Measurements from ENCODE around the gene KIF16B. TPM values are rescaled to one million over a fixed set of nuclear protein-coding genes. Genes with fewer than 3 reads are reported as not detected.
"Not testable (repeated sequence)": the region's sequence is repeated elsewhere in the genome, so short reads cannot be mapped to it uniquely, and the experiment has no call there.

KIF16B gene
- total and polyA plus RNA-seq, 7 donors, result 18.9 to 49.7 (median 22.4) TPM

DNA sequence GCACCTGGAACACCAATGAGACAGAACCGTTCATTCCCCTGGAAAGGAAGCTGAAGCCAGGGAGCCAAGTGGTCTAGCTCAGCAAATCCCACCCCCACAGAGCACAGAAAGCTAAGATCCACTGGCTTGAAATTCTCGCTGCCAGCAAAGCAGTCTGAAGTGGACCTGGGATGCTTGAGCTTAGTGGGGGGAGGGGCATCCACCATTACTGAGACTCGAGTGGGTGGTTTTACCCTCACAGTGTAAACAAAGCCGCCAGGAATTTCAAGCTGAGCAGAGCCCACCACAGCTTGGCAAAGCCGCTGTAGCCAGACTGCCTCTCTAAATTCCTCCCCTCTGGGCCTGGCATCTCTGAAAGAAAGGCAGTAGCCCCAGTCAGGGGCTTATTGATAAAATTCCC is 53.1 kb downstream of the KIF16B start:
- TF ChIP-seq EP300 (IDR thresholded peaks at IDR 0.05) (no peak), POLR2AphosphoS5 (IDR thresholded peaks at IDR 0.05) (no peak), POLR2A (IDR thresholded peaks at IDR 0.05) (no peak), CTCF (IDR thresholded peaks at IDR 0.05) (no peak)
- no peaks in the 10 kb centered on the region for H3K4me1 ChIP-seq
- no peak overlapping the region for H3K4me3 ChIP-seq
- no peaks in the 10 kb centered on the region for H3K27me3 ChIP-seq
- H3K9me3 ChIP-seq, result no peaks in the 10 kb centered on the region
- H3K27ac ChIP-seq, result no peak overlapping the region
- 90 to 92% methylated on average over 5 of the region's 5 CpGs for WGBS, 2 donors
- intact Hi-C loops (cut with DNase I), result no loop called here
- no peak for DNase-seq
- peaks cover 0 to 11% (median 2%) of the 10 kb centered on the region in 4 donors for H3K36me3 ChIP-seq

DNA sequence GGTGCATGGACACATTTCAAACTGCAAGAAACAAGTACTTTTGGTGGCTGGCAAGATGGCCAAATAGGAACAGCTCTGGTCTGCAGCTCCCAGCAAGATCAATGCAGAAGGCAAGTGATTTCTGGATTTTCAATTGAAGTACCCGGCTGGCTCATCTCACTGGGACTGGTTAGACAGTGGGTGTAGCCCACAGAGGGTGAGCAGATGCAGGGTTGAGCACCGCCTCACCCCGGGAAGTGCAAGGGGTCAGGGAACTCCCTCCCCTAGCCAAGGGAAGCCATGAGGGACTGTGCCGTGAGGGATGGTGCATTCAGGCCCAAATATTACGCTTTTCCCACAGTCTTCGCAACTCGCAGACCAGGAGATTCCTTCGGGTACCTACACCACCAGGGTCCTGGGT is 53.6 kb downstream of the KIF16B start:
- H3K4me1 ChIP-seq, H3K4me3 ChIP-seq, H3K27me3 ChIP-seq, H3K36me3 ChIP-seq, DNase-seq, H3K27ac ChIP-seq, H3K9me3 ChIP-seq: not testable (repeated sequence)
- WGBS, 2 donors, result 83 to 90% methylated on average over 8 of the region's 8 CpGs
- intact Hi-C loops (cut with DNase I), result loop anchor here (5.0 kb wide), 1 partner anchor 243 kb away; no protein-coding TSS in a partner anchor

GRCh38 chr20:16518784-16519084 is 54.5 kb downstream of the KIF16B start:
- Histone ChIP-seq H3K36me3 (peaks cover 0 to 6% (median 0%) of the 10 kb centered on the region in 4 donors), H3K9me3 (no peaks in the 10 kb centered on the region), H3K4me3 (no peak overlapping the region), H3K27ac (no peak overlapping the region), H3K27me3 (no peaks in the 10 kb centered on the region), H3K4me1 (no peaks in the 10 kb centered on the region)
- intact Hi-C loops (cut with DNase I), result loop anchor here (5.0 kb wide), 1 partner anchor 244 kb away; no protein-coding TSS in a partner anchor
- TF ChIP-seq EP300 (IDR thresholded peaks at IDR 0.05), result no peak
- TF ChIP-seq POLR2AphosphoS5 (IDR thresholded peaks at IDR 0.05), result no peak
- TF ChIP-seq CTCF (IDR thresholded peaks at IDR 0.05), result no peak
- no peak for TF ChIP-seq POLR2A (IDR thresholded peaks at IDR 0.05)
- WGBS, 2 donors, result 66 to 71% methylated on average over 4 of the region's 4 CpGs
- DNase-seq, result no peak

GRCh38 chr20:16517946-16518783 is 55.1 kb downstream of the KIF16B start:
- WGBS, 2 donors, result 83 to 90% methylated on average over 14 of the region's 14 CpGs
- Histone ChIP-seq H3K9me3 (no peaks in the 10 kb centered on the region), H3K27ac (no peak overlapping the region), H3K27me3 (no peaks in the 10 kb centered on the region), H3K4me1 (no peaks in the 10 kb centered on the region), H3K36me3 (peaks cover 0 to 6% (median 0%) of the 10 kb centered on the region in 4 donors), H3K4me3 (no peak overlapping the region)
- DNase-seq, result no peak
- TF ChIP-seq POLR2AphosphoS5 (IDR thresholded peaks at IDR 0.05) (no peak), EP300 (IDR thresholded peaks at IDR 0.05) (no peak), POLR2A (IDR thresholded peaks at IDR 0.05) (no peak), CTCF (IDR thresholded peaks at IDR 0.05) (peak; percentile 16 to 39 (median 24))
- intact Hi-C loops (cut with DNase I), result loop anchor here (5.0 kb wide), 1 partner anchor 244 kb away; no protein-coding TSS in a partner anchor

GRCh38 chr20:16516794-16517193 is 56.5 kb downstream of the KIF16B start:
- Histone ChIP-seq H3K4me3 (no peak overlapping the region), H3K27me3 (no peaks in the 10 kb centered on the region), H3K27ac (no peak overlapping the region), H3K4me1 (no peaks in the 10 kb centered on the region), H3K36me3 (peaks cover 0 to 17% (median 0%) of the 10 kb centered on the region in 4 donors), H3K9me3 (no peaks in the 10 kb centered on the region)
- 92 to 94% methylated on average over 1 of the region's 1 CpG for WGBS, 2 donors
- intact Hi-C loops (cut with DNase I), result loop anchor here (5.0 kb wide), 1 partner anchor 246 kb away; no protein-coding TSS in a partner anchor
- no peak for TF ChIP-seq POLR2AphosphoS5 (IDR thresholded peaks at IDR 0.05)
- no peak for TF ChIP-seq EP300 (IDR thresholded peaks at IDR 0.05)
- TF ChIP-seq CTCF (IDR thresholded peaks at IDR 0.05), result no peak
- no peak for TF ChIP-seq POLR2A (IDR thresholded peaks at IDR 0.05)
- no peak for DNase-seq

All from sigmoid colon (tissue), 7 donors.